Measurements from ENCODE around the gene OSMR.

DNA sequence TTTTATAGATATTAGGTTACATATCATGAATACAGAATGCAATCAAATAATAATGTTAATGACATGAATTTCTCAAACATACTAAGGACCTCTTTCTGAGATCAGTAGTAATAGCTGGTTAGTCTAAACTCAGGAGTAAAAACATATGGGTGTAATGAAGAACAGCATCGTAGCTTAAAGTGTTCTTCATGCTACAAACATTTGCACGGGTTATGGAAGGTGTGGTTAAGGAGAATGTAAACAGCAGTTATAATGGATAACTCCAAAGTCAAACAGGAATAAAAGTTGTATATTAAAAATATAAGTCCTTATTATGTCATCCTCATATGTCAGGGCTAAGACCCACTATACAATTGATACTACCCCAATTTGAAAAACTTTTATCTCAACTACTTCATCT is 115.9 kb downstream of the OSMR start:
- TF ChIP-seq, protein P1, sequence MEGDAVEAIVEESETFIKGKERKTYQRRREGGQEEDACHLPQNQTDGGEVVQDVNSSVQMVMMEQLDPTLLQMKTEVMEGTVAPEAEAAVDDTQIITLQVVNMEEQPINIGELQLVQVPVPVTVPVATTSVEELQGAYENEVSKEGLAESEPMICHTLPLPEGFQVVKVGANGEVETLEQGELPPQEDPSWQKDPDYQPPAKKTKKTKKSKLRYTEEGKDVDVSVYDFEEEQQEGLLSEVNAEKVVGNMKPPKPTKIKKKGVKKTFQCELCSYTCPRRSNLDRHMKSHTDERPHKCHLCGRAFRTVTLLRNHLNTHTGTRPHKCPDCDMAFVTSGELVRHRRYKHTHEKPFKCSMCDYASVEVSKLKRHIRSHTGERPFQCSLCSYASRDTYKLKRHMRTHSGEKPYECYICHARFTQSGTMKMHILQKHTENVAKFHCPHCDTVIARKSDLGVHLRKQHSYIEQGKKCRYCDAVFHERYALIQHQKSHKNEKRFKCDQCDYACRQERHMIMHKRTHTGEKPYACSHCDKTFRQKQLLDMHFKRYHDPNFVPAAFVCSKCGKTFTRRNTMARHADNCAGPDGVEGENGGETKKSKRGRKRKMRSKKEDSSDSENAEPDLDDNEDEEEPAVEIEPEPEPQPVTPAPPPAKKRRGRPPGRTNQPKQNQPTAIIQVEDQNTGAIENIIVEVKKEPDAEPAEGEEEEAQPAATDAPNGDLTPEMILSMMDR (conservative IDR thresholded peaks at IDR 0.05; ENCODE audit: low read depth, low read length): no peak
- no peak for TF ChIP-seq EZH2 (IDR thresholded peaks at IDR 0.05; ENCODE audit: borderline replicate concordance, low read depth, low read length, poor library complexity, severe bottlenecking)

Measured in A673 (cell line).